Astrocyte of the spinal cord (primary cell): Measurements from ENCODE around the gene FGF8.

Experiments used
- DNase-seq: peaks from one replicate; pipeline ENCODE4 v3.0.0; 2011; ENCODE audit warnings: low read depth, low spot score
- H3K4me3 ChIP-seq: 2 replicates; pipeline ENCODE4 v1.5.1; 2011; ENCODE audit warnings: low read depth, mild to moderate bottlenecking, low read length, moderate library complexity
- in situ Hi-C: cut with HindIII; loops from 2 replicates; pipeline ENCODE4 v1.10.0; 2017; ENCODE audit warnings: low sequenced_read_pairs
- TF ChIP-seq, protein P1 (sequence below): IDR thresholded peaks from 2 replicates; pipeline ENCODE4 v1.5.1; 2012; ENCODE audit warnings: low read depth, mild to moderate bottlenecking, low read length, inconsistent platforms

FGF8 gene

DNA sequence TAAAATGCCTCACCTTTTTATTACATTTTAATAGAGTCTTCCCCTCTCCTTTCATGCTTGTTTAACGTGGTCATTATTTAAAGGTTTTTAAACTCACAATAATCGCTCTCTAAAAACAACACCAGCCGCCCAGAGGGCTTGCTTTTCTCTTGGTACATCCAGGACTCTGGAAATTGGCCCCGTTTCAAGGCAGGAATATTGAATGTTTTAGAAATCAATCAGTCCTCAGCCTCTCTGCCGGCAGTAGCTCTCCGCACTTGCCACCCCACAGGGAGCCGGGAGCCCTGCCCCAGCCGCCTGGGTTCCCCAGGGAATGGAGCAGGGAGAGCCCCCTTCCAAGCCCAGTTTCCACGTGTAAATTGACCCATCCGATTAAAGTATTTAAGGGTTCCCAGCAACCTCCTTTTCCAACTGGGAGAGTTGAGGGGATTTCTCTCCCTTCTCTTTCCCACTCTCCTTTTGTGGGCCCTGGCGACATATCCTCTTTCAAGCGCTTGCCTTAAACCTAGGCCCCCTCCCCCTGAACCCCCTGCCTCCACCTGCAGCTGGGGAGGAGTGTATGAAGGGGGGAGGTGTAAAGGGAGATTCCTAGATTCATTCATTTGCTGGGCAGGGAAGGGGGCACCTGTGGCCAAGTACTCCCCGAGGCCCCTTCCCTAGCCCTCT lies 1.9 kb downstream of the FGF8 start:
- TF ChIP-seq, protein P1, sequence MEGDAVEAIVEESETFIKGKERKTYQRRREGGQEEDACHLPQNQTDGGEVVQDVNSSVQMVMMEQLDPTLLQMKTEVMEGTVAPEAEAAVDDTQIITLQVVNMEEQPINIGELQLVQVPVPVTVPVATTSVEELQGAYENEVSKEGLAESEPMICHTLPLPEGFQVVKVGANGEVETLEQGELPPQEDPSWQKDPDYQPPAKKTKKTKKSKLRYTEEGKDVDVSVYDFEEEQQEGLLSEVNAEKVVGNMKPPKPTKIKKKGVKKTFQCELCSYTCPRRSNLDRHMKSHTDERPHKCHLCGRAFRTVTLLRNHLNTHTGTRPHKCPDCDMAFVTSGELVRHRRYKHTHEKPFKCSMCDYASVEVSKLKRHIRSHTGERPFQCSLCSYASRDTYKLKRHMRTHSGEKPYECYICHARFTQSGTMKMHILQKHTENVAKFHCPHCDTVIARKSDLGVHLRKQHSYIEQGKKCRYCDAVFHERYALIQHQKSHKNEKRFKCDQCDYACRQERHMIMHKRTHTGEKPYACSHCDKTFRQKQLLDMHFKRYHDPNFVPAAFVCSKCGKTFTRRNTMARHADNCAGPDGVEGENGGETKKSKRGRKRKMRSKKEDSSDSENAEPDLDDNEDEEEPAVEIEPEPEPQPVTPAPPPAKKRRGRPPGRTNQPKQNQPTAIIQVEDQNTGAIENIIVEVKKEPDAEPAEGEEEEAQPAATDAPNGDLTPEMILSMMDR = no peak
- H3K4me3 ChIP-seq = no peak overlapping the region
- DNase-seq = no peak
- in situ Hi-C loops = no loop called here

DNA sequence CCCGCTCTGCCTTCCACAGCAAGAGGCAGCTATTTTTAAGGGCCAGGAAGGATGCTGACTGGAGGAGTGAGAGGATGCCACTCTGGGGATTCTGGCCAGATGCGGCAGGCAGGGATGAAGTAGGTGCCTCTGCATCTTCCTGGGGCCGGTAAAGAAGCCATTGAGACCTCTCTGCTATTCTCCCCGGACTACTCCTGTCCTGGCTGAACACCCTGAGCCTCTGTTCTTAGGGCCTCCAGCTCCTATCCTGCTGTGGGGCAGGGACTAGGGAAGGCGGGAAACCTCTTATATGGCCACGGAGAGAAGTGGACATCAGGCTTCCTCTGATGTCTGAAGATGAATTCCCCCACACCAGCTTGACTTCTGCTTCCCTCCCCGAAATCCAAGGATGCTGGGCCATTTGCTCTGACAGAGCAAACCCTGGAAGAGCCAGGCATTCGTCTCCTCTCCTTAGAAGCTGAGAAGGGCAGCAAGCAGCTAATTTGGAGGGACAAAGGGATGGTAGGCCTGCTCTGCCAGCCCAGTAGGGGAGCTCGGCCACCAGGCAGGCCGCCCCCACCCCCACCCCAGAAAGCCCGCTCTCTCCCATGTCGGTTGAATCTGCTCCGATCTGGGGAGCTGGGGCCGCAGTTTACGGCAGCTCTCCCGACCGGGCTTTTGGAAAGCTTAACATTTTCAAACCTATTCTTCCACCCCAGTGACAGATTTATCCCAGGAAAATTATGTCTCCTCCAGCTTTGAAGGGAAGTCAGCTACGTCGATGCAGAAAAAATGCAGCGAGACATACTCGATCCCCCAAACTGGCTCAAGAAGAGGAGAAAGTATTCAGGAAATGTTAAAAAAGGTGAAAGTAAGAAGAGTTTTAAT lies 2.8 kb downstream of the FGF8 start:
- H3K4me3 ChIP-seq = no peak overlapping the region
- in situ Hi-C loops = no loop called here
- no peak for DNase-seq
- TF ChIP-seq, protein P1 = no peak

DNA sequence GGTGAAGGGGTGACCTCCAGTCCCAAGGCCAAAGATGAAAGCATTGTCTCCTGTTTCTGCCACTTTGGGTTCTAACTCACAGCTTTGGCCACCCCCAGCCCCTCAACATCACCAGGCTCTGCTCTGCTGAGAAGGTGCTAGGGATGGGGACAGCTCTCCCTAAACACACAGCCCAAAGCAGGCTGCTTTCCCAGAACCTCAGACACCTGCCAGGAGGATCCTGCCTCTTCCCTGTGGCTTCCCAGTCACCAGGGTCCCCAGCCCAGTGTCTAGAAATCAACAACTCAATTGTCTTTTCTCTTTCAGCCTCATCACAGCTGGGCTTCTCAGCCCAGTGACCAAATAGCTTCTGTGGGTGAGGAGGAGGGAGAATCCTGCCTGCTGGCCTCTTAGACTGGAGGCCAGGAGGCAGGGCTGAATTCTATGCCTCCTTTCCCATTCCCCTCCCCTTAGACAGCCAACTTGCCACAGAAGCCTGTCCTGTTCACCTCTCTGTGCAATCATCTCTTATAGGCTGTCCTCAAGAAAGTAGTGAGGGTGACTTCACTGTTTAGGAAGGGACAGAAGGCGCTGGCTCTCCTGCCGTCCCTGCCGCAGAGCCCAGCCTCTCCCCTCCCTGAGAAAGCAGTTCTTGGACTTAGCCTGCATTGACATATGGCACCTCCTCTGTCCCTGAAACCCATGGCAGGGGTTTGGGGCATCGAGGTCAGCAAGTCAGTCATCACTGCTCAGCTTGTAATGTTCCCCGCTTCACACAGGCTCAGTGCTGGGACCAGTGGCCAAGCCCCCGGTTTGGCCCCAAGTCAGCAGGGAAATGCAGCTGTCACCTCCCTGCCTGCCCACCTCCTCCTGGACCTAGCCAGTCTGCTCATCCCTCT lies 3.7 kb downstream of the FGF8 start:
- no peak for DNase-seq
- TF ChIP-seq, protein P1 = no peak
- in situ Hi-C loops = no loop called here

DNA sequence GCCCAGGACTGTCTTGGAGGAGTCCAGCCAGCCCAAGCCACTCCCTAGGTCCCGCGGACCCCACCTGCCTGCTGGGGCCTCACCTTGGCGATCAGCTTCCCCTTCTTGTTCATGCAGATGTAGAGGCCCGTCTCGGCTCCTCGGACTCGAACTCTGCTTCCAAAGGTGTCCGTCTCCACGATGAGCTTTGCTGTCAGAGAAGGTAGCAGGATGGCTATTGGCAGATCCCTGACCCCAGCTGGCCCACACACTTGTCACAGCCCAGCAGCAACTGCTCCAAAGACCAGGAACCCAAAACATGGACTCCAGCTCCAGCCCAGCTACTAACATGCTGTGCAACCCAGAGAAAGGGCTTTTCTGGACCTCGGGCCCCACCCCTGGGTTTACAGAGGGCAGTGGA lies 4.5 kb downstream of the FGF8 start:
- in situ Hi-C loops = no loop called here
- DNase-seq = no peak
- TF ChIP-seq, protein P1 = no peak
- no peak overlapping the region for H3K4me3 ChIP-seq

More for the DNA sequence above, 3.7 kb downstream of the FGF8 start:
- H3K4me3 ChIP-seq = no peak overlapping the region

DNA sequence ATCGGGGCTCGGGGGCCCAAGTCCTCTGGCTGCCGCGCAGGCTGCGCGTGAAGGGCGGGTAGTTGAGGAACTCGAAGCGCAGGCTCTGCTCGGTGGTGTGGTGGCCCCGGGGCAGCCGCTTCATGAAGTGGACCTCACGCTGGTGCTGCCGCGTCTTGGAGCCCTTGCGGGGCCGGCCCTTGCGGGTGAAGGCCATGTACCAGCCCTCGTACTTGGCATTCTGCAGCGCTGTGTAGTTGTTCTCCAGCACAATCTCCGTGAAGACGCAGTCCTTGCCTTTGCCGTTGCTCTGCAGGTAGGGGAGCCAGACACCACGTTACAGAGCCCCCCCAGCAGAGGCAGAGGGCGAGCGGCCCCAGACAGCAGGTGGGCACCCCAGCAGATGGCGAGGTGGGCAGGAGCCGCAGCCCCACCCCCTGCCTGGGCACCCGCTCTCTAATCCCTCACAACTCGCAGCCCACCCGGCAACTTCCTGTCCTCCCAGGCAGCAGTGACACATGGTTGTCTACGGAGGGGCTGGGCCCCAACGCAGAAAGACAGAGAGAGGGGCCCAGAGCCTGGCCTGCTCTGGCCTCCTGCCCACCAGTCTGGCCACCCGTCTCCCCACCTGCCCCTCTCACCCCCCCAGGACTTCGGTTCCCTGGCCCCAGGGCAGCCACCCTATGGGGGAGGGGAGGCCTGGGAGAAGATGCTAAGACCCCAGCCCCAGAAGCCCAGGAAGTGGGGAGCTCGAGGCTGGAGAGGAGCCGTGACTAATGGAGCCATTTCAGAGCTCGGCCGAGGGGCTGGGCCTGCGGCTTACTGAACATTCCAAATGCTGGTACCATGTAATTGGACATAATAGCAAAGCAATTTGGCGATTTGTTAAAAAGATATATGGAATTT lies 5.3 kb downstream of the FGF8 start:
- in situ Hi-C loops = no loop called here
- no peak overlapping the region for H3K4me3 ChIP-seq
- TF ChIP-seq, protein P1 = no peak
- DNase-seq = no peak
